Measurements from ENCODE around the gene CCDC91.
"Not testable (repeated sequence)": the region's sequence is repeated elsewhere in the genome, so short reads cannot be mapped to it uniquely, and the experiment has no call there.

Gene CCDC91

GRCh38 chr12:28290262-28290661 is 100.0 kb downstream of the CCDC91 start:
- no peak for DNase-seq (ENCODE audit: low read depth)

GRCh38 chr12:28292699-28293098 is 102.4 kb downstream of the CCDC91 start:
- DNase-seq (ENCODE audit: low read depth) = no peak

- no peak for DNase-seq (ENCODE audit: low read depth)
Observed at GRCh38 chr12:28294300-28294699, 104.0 kb downstream of the CCDC91 start.

- no peak for DNase-seq (ENCODE audit: low read depth)
Observed at GRCh38 chr12:28296287-28296686, 106.0 kb downstream of the CCDC91 start.

GRCh38 chr12:28303192-28303591 is 112.9 kb downstream of the CCDC91 start:
- DNase-seq (ENCODE audit: low read depth) = no peak

GRCh38 chr12:28306535-28306934 is 116.3 kb downstream of the CCDC91 start:
- DNase-seq (ENCODE audit: low read depth) = no peak

- peak; percentile 21 for DNase-seq (ENCODE audit: low read depth)
Observed at GRCh38 chr12:28308891-28309290, 118.6 kb downstream of the CCDC91 start.

GRCh38 chr12:28313631-28314030 is 123.4 kb downstream of the CCDC91 start:
- DNase-seq (ENCODE audit: low read depth) = peak; percentile 43

- no peak for DNase-seq (ENCODE audit: low read depth)
Observed at GRCh38 chr12:28316049-28316448, 125.8 kb downstream of the CCDC91 start.

- DNase-seq (ENCODE audit: low read depth) = no peak
Observed at GRCh38 chr12:28318273-28318672, 128.0 kb downstream of the CCDC91 start.

GRCh38 chr12:28320353-28320752 is 130.1 kb downstream of the CCDC91 start:
- no peak for DNase-seq (ENCODE audit: low read depth)

GRCh38 chr12:28327722-28328121 is 137.5 kb downstream of the CCDC91 start:
- DNase-seq (ENCODE audit: low read depth) = no peak

GRCh38 chr12:28328967-28329366 is 138.7 kb downstream of the CCDC91 start:
- no peak for DNase-seq (ENCODE audit: low read depth)

- not testable (repeated sequence) for DNase-seq (ENCODE audit: low read depth)
Observed at GRCh38 chr12:28329727-28330126, 139.5 kb downstream of the CCDC91 start.

GRCh38 chr12:28330232-28330631 is 140.0 kb downstream of the CCDC91 start:
- not testable (repeated sequence) for DNase-seq (ENCODE audit: low read depth)

GRCh38 chr12:28331130-28331529 is 140.9 kb downstream of the CCDC91 start:
- DNase-seq (ENCODE audit: low read depth) = no peak

GRCh38 chr12:28340261-28341045 is 150.2 kb downstream of the CCDC91 start:
- peak; percentile 68 for DNase-seq (ENCODE audit: low read depth)

- no peak for DNase-seq (ENCODE audit: low read depth)
Observed at GRCh38 chr12:28343713-28344112, 153.5 kb downstream of the CCDC91 start.

- DNase-seq (ENCODE audit: low read depth) = no peak
Observed at GRCh38 chr12:28346567-28346966, 156.3 kb downstream of the CCDC91 start.

- no peak for DNase-seq (ENCODE audit: low read depth)
Observed at GRCh38 chr12:28349196-28349595, 158.9 kb downstream of the CCDC91 start.

GRCh38 chr12:28350502-28350901 is 160.2 kb downstream of the CCDC91 start:
- DNase-seq (ENCODE audit: low read depth) = no peak

GRCh38 chr12:28351414-28351813 is 161.2 kb downstream of the CCDC91 start:
- no peak for DNase-seq (ENCODE audit: low read depth)

GRCh38 chr12:28355161-28355560 is 164.9 kb downstream of the CCDC91 start:
- no peak for DNase-seq (ENCODE audit: low read depth)

- no peak for DNase-seq (ENCODE audit: low read depth)
Observed at GRCh38 chr12:28360253-28360652, 170.0 kb downstream of the CCDC91 start.
